HG02870 (cell line): ENCODE measurements around the gene FGF21.
A peak's percentile ranks its signal among the peaks of the same experiment; 100 is the strongest.
"Not testable (repeated sequence)": the region's sequence is repeated elsewhere in the genome, so short reads cannot be mapped to it uniquely, and the experiment has no call there.

Source experiments
- ATAC-seq: cut with Tn5 transposase; IDR thresholded peaks from one replicate; pipeline ENCODE4 v1.9.1; 2021; ENCODE audit warnings: mild to moderate bottlenecking, moderate library complexity; ENCODE audit not compliant: unreplicated experiment

FGF21 gene

DNA sequence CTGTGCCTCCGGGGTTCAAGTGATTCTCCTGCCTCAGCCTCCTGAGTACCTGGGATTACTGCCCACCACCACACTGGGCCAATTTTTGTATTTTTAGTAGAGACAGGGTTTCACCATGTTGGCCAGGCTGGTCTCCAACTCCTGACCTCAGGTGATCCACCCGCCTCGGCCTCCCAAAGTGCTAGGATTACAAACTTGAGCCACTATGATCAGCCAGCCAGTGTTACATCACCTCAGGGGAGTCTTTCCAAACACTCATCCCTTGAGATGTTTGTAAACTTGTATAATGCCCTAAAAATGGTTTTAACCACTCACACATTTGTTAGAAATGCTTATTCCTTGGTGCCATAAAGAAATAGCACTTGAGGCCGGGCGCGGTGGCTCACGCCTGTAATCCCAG is 31.1 kb downstream of the FGF21 start:
- ATAC-seq: not testable (repeated sequence)

DNA sequence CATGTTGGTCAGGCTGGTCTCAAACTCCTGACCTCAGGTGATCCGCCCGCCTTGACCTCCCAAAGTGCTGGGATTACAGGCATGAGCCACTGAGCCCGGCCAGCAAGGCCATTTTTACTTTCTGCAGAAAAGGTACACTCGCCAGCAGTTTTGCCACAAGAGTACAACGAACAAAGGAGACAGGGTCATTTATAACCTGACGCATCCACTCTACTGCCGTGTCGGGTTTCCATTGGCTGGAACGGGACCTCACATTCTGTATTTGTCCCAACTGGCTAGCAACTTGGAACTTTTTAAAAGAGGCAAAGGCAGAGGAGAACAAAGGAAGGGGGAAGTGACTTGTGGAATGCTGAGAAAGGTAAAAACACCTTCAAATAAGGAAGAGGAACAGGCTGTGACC is 32.0 kb downstream of the FGF21 start:
- not testable (repeated sequence) for ATAC-seq

DNA sequence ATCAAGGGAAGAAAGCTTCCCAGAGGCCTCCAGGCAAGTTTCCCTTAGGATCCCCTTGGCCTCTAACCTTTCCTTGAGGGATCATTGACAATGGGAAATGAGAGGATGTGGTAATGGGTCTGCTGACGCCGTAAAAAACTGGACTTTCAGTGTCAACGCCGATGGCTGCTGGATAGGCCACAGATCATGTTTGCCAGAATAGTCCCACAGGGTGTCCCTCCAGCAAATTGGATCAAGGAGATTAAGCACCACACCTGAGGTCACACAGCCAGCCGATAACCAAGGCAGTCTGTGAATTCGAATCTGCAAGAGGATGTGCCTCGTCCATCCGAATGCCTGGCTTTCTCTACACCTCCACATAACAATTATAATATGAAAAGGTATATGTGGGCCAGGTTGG is 37.9 kb downstream of the FGF21 start:
- ATAC-seq: no peak

DNA sequence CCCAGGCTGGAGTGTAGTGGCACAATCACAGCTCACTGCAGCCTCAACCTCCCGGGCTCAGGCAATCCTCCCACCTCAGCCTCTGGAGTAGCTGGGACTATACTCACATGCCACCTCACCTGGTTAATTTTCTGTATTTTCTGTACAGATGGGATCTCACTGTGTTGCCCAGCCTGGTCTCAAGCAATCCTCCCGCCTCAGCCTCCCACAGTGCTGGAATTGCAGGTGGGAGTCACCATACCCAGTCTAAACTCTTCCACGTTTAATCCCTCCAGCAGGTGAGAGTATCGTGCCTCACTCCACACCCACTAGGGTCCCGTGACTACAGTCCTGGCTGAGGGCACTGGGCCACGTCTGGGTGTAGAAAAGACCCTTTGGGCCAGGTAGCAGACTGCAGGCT is 39.0 kb downstream of the FGF21 start:
- ATAC-seq: no peak

DNA sequence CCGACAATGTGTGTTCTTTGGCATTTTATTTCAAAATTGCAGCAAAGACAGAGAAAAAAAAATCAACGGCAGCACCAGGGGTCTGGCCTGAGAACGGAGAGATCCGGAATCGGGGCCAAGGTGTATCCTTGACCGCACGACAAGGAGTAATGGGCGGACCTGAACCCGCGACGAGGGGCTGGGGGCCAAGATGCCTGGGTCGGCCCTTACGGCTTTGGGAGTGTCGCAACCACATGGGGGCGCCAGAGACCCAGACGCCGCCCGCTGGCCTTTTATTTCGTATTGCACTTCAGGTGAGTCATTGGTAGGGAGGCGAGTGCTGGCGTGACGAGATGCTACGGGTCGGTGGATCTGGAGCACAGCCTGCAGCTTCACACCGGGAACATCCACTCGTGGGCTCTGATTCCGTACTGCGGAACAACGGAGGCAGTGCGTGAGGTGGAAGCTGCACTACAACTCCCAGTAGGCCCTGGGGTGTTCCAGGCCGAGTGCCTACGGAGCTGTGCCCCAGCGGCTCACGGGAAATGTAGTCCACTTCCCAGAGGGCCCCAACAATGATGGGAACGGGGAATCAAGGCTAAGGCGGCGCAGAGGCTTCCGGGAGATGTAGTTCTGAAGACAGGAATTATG is 39.8 kb downstream of the FGF21 start:
- peak; percentile 80 for ATAC-seq

DNA sequence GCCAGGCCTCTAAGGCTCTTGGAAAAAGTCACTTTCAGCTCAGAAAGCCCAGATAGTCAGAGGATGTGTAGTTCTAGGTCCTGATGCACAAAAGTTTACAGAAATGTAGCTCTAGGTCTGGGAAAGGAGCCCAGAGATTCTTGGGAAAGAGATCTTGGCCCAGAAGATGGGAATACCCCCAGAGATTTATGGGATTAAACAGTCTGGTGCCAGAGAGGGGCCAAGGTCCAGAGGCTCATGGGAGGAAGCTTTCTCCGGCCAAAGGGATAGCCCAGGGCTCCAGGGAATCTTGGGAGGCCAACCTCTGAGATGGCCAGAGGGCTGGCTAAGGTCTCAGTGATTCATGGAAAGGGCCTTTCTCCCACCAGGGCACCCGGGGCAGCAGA is 40.4 kb downstream of the FGF21 start:
- no peak for ATAC-seq

DNA sequence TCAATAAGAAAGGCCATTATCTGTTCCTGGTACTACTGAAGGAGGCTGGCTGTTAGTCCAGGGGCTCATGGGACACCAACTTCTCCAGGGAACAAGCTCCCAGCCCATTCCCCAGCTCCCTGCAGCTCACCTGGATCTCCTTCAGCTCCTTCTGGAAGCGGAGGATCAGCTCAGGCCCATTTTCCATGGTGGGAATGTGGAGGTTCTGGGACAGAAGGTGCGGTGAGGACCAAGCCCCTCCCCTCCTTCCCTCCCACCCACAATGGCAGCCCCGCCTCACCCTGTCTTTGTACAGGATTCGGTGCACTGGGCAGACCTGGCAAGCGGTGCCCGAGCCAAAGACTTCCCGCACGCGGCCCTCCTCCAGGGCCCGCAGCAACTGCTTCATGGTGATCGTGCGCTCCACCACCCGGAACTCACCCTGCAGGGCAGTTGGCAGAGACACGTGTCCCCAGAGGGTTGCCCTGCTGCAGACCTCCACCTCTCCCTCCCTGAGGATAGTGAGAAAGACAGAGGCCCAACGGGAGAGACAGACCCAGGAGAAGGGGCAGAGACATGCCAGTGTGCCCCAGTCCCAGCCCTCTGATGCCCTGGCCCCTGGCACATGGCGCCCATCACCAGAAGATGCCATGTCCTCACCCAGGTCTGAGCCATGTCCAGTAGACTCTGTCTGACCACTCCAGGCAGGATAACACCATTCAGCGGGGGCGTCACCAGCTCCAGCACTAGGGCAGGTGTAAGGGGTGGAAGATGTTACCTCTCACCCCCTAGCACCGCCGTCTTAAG is 41.2 kb downstream of the FGF21 start:
- no peak for ATAC-seq

DNA sequence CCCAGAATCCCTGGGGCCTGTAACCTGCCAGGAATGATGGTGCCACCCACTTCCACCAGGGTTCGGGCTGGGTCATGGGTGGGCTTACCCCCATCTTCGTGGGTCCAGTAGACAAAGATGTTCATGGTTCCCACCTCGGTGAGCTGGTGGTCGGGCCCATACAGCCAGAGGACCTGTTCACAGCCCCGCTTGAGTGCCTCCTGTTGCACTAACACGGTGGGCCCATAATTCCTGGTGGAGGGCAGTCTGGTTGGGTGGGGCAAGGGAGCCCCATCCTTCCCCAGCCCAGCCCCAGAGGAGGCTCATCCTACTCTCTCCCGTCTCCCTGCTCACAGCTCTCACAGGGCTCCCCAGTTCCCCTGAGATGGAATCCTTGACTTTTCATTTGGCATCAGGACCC is 41.8 kb downstream of the FGF21 start:
- no peak for ATAC-seq

DNA sequence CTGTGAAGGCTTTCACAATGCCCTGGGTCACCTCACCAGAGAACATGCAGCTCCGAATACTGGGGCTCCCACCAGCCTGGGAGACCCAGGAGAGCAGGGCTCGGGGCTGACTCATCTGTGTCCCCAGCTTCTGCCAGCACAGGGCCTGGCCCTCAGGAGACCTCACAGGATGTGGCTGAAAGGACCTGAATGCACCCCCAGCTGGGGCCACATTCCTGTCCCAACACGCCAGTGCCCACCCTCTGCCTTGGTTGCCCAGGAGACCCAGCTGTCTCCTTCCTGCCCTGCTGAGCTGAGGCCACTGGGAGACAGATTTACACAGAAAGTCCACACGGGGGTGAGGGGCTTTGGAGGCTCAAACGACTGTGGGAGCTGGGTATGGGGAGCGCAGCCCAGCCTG is 43.6 kb downstream of the FGF21 start:
- ATAC-seq: no peak

DNA sequence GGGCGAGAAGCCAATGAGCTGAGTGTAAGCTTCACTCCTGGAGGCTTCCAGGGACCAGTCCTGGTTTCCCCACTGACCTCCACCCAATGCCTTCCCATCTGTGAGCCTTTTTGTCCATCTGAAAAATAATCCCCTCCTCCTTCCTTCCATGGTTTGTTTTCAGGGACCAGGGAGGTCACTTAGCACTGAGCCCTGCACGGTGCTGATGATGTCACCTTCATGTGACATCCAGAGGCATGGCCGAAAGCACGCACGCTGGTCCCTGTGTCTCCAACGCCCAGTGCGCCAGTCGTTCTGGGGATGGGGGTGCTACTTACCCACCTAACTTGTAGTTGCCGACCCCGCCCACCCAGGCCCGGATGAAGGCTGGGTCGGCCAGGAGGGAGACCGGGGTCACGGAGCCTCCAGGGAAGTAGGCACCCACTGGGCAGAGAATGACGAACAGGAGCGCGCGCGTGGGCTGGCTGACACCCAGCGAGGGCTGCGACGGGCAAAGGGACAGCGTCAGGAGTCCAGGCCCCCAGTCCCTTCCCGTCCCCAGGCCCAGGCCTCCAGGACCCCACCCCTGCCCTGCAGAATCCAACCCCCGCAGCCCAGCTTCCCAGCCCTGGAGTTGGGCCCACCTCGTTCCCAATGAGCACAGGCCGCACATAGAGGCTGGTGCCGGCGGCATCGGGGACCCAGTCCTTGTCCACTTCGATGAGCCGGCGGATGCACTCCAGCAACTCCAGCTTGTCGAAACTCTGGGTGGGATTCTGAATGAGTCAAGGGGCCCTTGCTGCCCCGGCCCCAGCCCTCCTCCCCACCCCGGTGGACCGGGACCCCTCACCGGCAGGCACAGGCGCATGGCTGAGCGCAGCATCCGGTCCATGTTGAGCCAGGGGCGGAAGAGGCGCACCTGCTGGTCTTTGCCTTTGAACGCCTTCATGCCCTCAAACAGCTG is 44.3 kb downstream of the FGF21 start:
- no peak for ATAC-seq

DNA sequence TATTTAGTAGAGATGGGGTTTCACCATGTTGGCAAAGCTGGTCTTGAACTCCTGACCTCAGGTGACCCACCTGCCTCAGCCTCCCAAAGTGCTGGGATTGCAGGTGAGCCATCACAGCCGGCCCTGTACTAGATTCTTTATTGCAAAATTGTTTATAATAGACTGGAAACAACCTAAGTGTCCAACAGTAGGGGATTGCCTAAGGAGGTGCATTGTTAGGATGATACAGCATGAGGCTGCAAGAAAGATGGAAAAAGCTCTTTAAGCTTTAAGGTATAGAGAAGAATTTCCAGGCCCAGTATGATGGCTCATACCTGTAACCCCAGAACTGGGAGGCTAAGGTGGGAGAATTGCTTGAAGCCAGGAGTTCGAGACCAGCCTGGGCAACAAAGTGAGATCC is 47.3 kb downstream of the FGF21 start:
- no peak for ATAC-seq

DNA sequence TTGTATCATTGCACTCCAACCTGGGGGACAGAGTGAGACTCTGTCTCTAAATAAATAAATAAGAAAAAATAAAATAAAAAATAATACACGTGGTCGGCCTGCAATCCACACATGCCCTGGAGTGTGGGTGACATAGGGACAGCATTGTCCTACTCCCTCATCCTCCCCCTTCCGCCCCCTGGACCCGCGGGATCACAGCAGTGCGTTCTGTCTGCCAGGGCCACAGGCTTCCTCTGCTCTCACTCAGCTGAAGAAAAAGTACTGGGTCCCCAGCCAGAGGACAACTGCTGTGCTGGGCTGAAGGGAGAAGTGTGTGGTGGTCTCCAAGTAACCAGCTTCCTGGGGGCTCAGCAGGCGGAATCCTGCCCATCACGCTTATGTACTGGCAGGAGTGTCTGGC is 49.2 kb downstream of the FGF21 start:
- ATAC-seq: no peak

DNA sequence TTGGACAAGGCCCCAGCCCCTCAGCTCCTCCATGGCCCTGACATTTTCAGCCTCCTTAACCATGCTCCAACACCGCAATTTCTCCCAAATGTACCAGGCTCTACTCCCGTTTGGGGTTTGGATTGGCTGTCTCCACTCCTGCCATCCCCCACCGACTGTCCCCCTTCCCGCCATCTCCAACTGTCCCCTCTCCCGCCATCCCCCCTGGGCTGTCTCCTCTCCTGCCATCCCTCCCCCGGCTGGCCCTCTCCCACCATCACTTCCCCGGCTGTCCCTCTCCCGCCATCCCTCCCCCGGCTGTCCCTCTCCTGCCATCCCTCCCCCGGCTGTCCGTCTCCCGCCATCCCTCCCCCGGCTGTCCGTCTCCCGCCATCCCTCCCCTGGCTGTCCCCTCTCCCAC is 50.1 kb downstream of the FGF21 start:
- ATAC-seq: no peak

DNA sequence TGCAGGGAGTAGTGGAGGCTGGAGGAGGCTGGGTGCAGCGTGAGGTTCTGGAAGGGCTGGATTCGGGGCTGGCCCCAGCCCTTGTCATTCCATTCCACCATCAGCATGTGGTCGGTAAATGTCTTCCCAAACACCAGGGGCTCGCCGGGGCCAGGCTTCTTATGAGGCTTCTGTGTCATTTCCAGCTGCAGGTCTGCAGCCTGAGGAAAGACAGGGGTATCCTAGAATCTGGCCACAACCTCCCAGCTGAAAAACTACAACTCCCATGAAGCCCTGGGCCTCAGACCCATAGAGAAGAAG is 51.1 kb downstream of the FGF21 start:
- no peak for ATAC-seq

DNA sequence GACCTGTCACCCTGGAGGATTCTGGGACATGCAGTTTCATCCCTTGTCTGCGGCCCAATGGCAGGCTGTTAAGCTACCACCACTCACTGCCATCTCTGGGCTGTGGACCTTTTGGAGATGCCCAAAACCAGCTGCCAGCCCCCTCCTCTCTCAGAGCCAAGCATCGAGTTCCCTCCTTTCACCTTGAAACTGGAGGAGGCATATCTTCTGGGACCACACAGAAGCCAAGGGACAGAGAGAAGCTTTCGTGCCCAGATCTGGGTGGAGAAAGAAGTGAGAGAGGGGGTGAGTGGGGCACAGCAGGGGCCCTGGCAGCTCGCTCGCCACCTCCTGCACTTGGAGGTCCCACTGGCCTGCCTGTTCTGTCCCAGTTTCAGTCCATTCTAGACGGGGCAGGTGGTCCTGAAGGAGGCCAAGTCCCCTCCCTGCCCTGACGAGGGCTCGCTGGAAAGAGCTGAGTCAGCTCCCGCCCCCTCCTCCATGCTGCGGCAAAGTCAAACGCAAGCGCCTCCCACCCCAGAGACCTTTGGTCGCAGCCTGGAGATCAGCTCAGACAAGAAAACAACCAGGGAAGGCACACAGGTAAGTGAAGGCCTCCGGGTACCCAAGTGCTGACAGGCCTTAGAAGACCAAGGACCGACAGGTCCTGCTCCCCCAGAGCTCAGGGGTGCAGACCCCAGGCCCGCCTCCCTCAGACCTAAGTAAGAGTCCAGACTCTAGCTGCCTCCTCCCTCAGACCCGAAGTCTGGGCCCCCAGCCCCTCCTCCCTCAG is 51.7 kb downstream of the FGF21 start:
- no peak for ATAC-seq

DNA sequence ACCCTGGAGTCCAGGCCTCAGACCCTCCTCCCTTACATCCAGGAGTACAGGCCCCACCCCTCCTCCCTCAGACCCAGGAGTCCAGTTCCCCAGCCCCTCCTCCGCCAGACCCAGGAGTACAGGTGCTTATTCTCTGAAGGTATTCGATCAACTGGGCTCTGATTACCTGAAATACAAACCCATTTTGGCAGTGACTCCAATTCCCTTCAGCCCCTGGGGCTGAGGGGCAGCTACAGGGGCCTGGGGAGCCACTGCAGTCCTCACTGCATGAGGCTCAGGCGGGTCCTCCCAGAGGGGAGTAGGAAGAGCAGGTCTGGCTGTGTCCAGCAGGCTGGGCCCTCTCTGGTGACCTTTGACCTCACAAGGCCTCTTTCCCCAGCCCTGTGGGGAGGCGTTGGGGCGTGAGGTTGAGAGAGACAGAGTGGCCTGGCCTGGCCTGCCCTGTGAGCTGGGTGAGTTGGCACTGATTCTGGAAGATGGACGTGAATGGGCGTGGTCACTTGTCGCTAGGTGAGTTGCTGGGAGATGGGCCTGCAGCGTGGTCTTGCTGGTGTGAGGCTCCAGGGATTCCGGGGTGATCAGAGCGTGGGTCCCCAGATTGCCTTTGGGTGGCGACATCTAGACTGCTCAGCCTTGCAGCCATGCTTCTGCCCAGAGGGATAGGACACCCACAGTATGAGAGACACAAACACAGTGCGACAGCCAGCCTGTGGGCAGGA is 52.4 kb downstream of the FGF21 start:
- no peak for ATAC-seq
